DOHH2 (cell line): Measurements from ENCODE around the gene FKBP1A.
A peak's percentile ranks its signal among the peaks of the same experiment; 100 is the strongest.
"Not testable (repeated sequence)": the region's sequence is repeated elsewhere in the genome, so short reads cannot be mapped to it uniquely, and the experiment has no call there.

Experiments
- H3F3A ChIP-seq: fragments of 200-600 bp; sonication (generic), shearing (Covaris generic); 2 replicates; pipeline ENCODE4 v1.6.0; 2016; ENCODE audit warnings: antibody characterized with exemption, mild to moderate bottlenecking; ENCODE audit not compliant: control insufficient read depth, insufficient read depth
- H3K27ac ChIP-seq: fragments of 200-600 bp; sonication (generic); 2 replicates; pipeline ENCODE4 v1.5.1; 2014; ENCODE audit warnings: low read depth, mild to moderate bottlenecking, low read length, moderate library complexity
- H3K27me3 ChIP-seq: fragments of 200-600 bp; sonication (generic); 2 replicates; pipeline ENCODE4 v1.6.1; 2014; ENCODE audit warnings: mild to moderate bottlenecking, low read length, mixed read lengths; ENCODE audit not compliant: control insufficient read depth
- H3K36me3 ChIP-seq: fragments of 200-600 bp; sonication (generic); 2 replicates; pipeline ENCODE4 v1.6.1; 2014; ENCODE audit warnings: mild to moderate bottlenecking, low read length, moderate library complexity, mixed read lengths; ENCODE audit not compliant: control insufficient read depth
- H3K4me1 ChIP-seq: fragments of 200-600 bp; sonication (generic); 2 replicates; pipeline ENCODE4 v1.6.1; 2014; ENCODE audit warnings: mild to moderate bottlenecking, low read length, mixed read lengths; ENCODE audit not compliant: control insufficient read depth
- H3K4me2 ChIP-seq: fragments of 200-600 bp; sonication (generic); 2 replicates; pipeline ENCODE4 v1.6.0; 2014; ENCODE audit warnings: mild to moderate bottlenecking, low read length, moderate library complexity
- H3K4me3 ChIP-seq: fragments of 200-600 bp; sonication (generic); 2 replicates; pipeline ENCODE4 v1.5.1; 2014; ENCODE audit warnings: mild to moderate bottlenecking, low read length, mixed read lengths
- H3K79me2 ChIP-seq: fragments of 200-600 bp; sonication (generic); 2 replicates; pipeline ENCODE4 v1.6.1; 2014; ENCODE audit warnings: mild to moderate bottlenecking, low read length, mixed read lengths; ENCODE audit not compliant: control insufficient read depth
- H3K9me2 ChIP-seq: fragments of 200-600 bp; sonication (generic); replicated peaks from 2 replicates; pipeline ENCODE4 v1.6.1; 2014; ENCODE audit warnings: mild to moderate bottlenecking, low read length, mixed read lengths; ENCODE audit not compliant: control insufficient read depth
- H3K9me3 ChIP-seq: fragments of 200-600 bp; sonication (generic); 2 replicates; pipeline ENCODE4 v1.6.1; 2014; ENCODE audit warnings: antibody characterized with exemption, low read length, mixed read lengths; ENCODE audit not compliant: control insufficient read depth, insufficient read depth
- H4K20me1 ChIP-seq: fragments of 200-600 bp; sonication (generic); 2 replicates; pipeline ENCODE4 v1.6.0; 2014; ENCODE audit warnings: low read depth, mild to moderate bottlenecking, antibody characterized with exemption, low read length, moderate library complexity; ENCODE audit not compliant: control insufficient read depth, insufficient read depth
- CTCF ChIP-seq: fragments of 200-600 bp; sonication (generic); IDR thresholded peaks from one replicate; pipeline ENCODE4 v1.5.1; 2014; ENCODE audit warnings: antibody characterized with exemption, mild to moderate bottlenecking, low read depth, low read length; ENCODE audit not compliant: poor library complexity, severe bottlenecking
- EZH2phosphoT487 ChIP-seq: fragments of 200-600 bp; sonication (generic); IDR thresholded peaks from 2 replicates; pipeline ENCODE4 v1.6.1; 2017; ENCODE audit warnings: borderline replicate concordance, mild to moderate bottlenecking, antibody characterized with exemption, low read length, moderate library complexity, mixed read lengths

FKBP1A gene

GRCh38 chr20:1398185-1398584, 5.3 kb upstream of the FKBP1A start:
- peaks cover 48% of the 10 kb centered on the region for H3K4me1 ChIP-seq
- H3K27ac ChIP-seq: peak overlapping the region; percentile 54
- not testable (repeated sequence) for H3K9me2 ChIP-seq, H4K20me1 ChIP-seq, H3K36me3 ChIP-seq, H3K79me2 ChIP-seq, H3K9me3 ChIP-seq
- H3K4me3 ChIP-seq: peak overlapping the region; percentile 42
- peak overlapping the region; percentile 40 for H3K4me2 ChIP-seq
- TF ChIP-seq CTCF: peak; percentile 58
- peaks cover 20% of the 10 kb centered on the region for H3K27me3 ChIP-seq
- H3F3A ChIP-seq: peaks cover 10% of the 10 kb centered on the region; the same call in 1 of the 2 replicates

- H3K4me1 ChIP-seq: peaks cover 50% of the 10 kb centered on the region
- H3K79me2 ChIP-seq: peaks cover 1% of the 10 kb centered on the region
- H4K20me1 ChIP-seq: no peaks in the 10 kb centered on the region
- TF ChIP-seq CTCF: no peak
- H3K36me3 ChIP-seq: no peaks in the 10 kb centered on the region
- H3K27me3 ChIP-seq: peaks cover 20% of the 10 kb centered on the region
- H3K27ac ChIP-seq: peak overlapping the region; percentile 54
- no peaks in the 10 kb centered on the region for H3K9me2 ChIP-seq
- H3F3A ChIP-seq: peaks cover 10% of the 10 kb centered on the region; the same call in 1 of the 2 replicates
- H3K9me3 ChIP-seq: no peaks in the 10 kb centered on the region
- peak overlapping the region; percentile 42 for H3K4me3 ChIP-seq
- peak overlapping the region; percentile 40 for H3K4me2 ChIP-seq
Observed at GRCh38 chr20:1397710-1398109, 4.9 kb upstream of the FKBP1A start.

GRCh38 chr20:1396702-1397101, 3.8 kb upstream of the FKBP1A start:
- H3K4me3 ChIP-seq: no peak overlapping the region

More at GRCh38 chr20:1396702-1397101, 3.8 kb upstream of the FKBP1A start:
- Histone ChIP-seq H4K20me1 (peaks cover 2% of the 10 kb centered on the region), H3K4me1 (peaks cover 52% of the 10 kb centered on the region), H3K27me3 (peaks cover 20% of the 10 kb centered on the region), H3K36me3 (peaks cover 3% of the 10 kb centered on the region; the same call in 1 of the 2 replicates), H3K79me2 (peaks cover 11% of the 10 kb centered on the region), H3K9me2 (no peaks in the 10 kb centered on the region), H3K27ac (no peak overlapping the region), H3K9me3 (no peaks in the 10 kb centered on the region), H3K4me2 (no peak overlapping the region), H3F3A (peaks cover 10% of the 10 kb centered on the region; the same call in 1 of the 2 replicates)
- TF ChIP-seq EZH2phosphoT487 (no peak), CTCF (no peak)
